Caco-2 (cell line): Measurements from ENCODE around the gene RASEF. TPM values are rescaled to one million over a fixed set of nuclear protein-coding genes. Genes with fewer than 3 reads are reported as not detected.

ENCODE experiments used
- BruUV-seq: library from RNA; stranded (reverse); fragments of 400-500 nt; replicated peaks from 2 replicates; lab custom pipeline; 2021; lab: Mats Ljungman, UMichigan
- CTCF ChIA-PET: fragments of 300-600 bp; sonication (Branson Sonifier 250); formaldehyde crosslinking; loops from one replicate; lab custom pipeline; 2022; ENCODE audit warnings: antibody characterized with exemption; lab: Charles Lee
- POLR2A ChIA-PET: fragments of 300-600 bp; sonication (Branson Sonifier 250); formaldehyde crosslinking; loops from one replicate; lab custom pipeline; 2022; ENCODE audit warnings: antibody characterized with exemption; lab: Charles Lee
- DNase-seq, 2 experiments: peaks; one replicate each; pipeline versions ENCODE4 v3.0.0 to v3.0.0-alpha.2; 2020 to 2022
- H3K27me3 ChIP-seq: replicated peaks from 2 replicates; pipeline ENCODE4 v1.6.0; 2011; ENCODE audit warnings: low read length; ENCODE audit not compliant: control insufficient read depth, insufficient read depth
- H3K36me3 ChIP-seq: 2 replicates; pipeline ENCODE4 v1.5.1; 2011; ENCODE audit warnings: low read length; ENCODE audit not compliant: control insufficient read depth, insufficient read depth
- H3K4me1 ChIP-seq: fragments of 250-450 bp; sonication (Bioruptor Pico); 2 replicates; pipeline ENCODE4 v1.5.1; 2020; ENCODE audit warnings: mild to moderate bottlenecking
- H3K4me3 ChIP-seq: 2 replicates; pipeline ENCODE4 v1.5.1; 2011; ENCODE audit warnings: low read depth, mild to moderate bottlenecking, control low read depth, low read length
- H3K9me3 ChIP-seq: fragments of 250-450 bp; sonication (Bioruptor Pico); 2 replicates; pipeline ENCODE4 v1.5.1; 2020; ENCODE audit warnings: mild to moderate bottlenecking, moderate library complexity
- H3K27ac Mint-ChIP-seq: one replicate; pipeline ENCODE4 v1.8.0; 2022; ENCODE audit warnings: mixed read lengths; ENCODE audit not compliant: unreplicated experiment
- H3K27me3 Mint-ChIP-seq: one replicate; pipeline ENCODE4 v1.8.0; 2022; ENCODE audit warnings: mixed read lengths; ENCODE audit not compliant: insufficient read depth, unreplicated experiment
- H3K36me3 Mint-ChIP-seq: one replicate; pipeline ENCODE4 v1.8.0; 2022; ENCODE audit warnings: mild to moderate bottlenecking, mixed read lengths; ENCODE audit not compliant: insufficient read depth, unreplicated experiment
- H3K4me1 Mint-ChIP-seq: one replicate; pipeline ENCODE4 v1.8.0; 2022; ENCODE audit warnings: low read depth, mixed read lengths; ENCODE audit not compliant: unreplicated experiment
- H3K4me3 Mint-ChIP-seq: one replicate; pipeline ENCODE4 v1.8.0; 2022; ENCODE audit warnings: mild to moderate bottlenecking, moderate library complexity, mixed read lengths; ENCODE audit not compliant: unreplicated experiment
- H3K9me3 Mint-ChIP-seq: one replicate; pipeline ENCODE4 v1.8.0; 2022; ENCODE audit warnings: mixed read lengths; ENCODE audit not compliant: unreplicated experiment
- CTCF ChIP-seq, 2 experiments: fragments of 200-600 bp in 1 of 2; IDR thresholded peaks; 1 replicate in 1 of 2; 2 replicates in 1 of 2; pipeline versions ENCODE4 v1.5.1 to v1.8.0; 2011 to 2022; ENCODE audit warnings: antibody characterized with exemption in 1 of 2, control low read depth in 1 of 2, inconsistent platforms in 1 of 2, low read depth in 1 of 2, low read length in 1 of 2, mild to moderate bottlenecking in 1 of 2, moderate library complexity in 1 of 2; ENCODE audit not compliant: insufficient read depth in 1 of 2, severe bottlenecking in 1 of 2, unreplicated experiment in 1 of 2
- intact Hi-C: fragments of 100-400 bp; cut with micrococcal nuclease; formaldehyde crosslinking; loops from one replicate; pipeline ENCODE4 v1.10.0; 2022; ENCODE audit not compliant: unreplicated experiment
- total RNA-seq: library from RNA; stranded (reverse); gene quantifications from 2 replicates; pipeline ENCODE4 v1.2.3, GENCODE V29; 2022

The RASEF gene
- total RNA-seq, 1 experiment from 2014 or later: 0.32 TPM

GRCh38 chr9:83065233-83065632 is 2.3 kb upstream of the RASEF start:
- ChIA-PET CTCF (no interaction called here), POLR2A (no interaction called here)
- H3K9me3 ChIP-seq: no peaks in the 10 kb centered on the region
- H3K27me3 Mint-ChIP-seq: peaks cover 5% of the 10 kb centered on the region
- BruUV-seq: no TSS peak
- no peak for DNase-seq
- no peaks in the 10 kb centered on the region for H3K4me1 Mint-ChIP-seq
- TF ChIP-seq CTCF (IDR thresholded peaks at IDR 0.05; ENCODE audit: insufficient read depth in 1 of 2, low read depth in 1 of 2, low read length in 1 of 2, severe bottlenecking in 1 of 2, unreplicated experiment in 1 of 2): no peak
- no peaks in the 10 kb centered on the region for H3K27me3 ChIP-seq
- H3K4me3 Mint-ChIP-seq: no peak overlapping the region
- no peak overlapping the region for H3K4me3 ChIP-seq
- no peaks in the 10 kb centered on the region for H3K36me3 Mint-ChIP-seq
- H3K9me3 Mint-ChIP-seq: no peaks in the 10 kb centered on the region
- no peak overlapping the region for H3K27ac Mint-ChIP-seq
- no peaks in the 10 kb centered on the region for H3K4me1 ChIP-seq
- H3K36me3 ChIP-seq: no peaks in the 10 kb centered on the region
- intact Hi-C loops: no loop called here

- ChIA-PET POLR2A (no interaction called here), CTCF (no interaction called here)
- Mint-ChIP-seq H3K4me1 (no peaks in the 10 kb centered on the region), H3K27me3 (peaks cover 5% of the 10 kb centered on the region), H3K27ac (no peak overlapping the region), H3K4me3 (peak overlapping the region; percentile 71), H3K9me3 (no peaks in the 10 kb centered on the region), H3K36me3 (no peaks in the 10 kb centered on the region)
- Histone ChIP-seq H3K27me3 (no peaks in the 10 kb centered on the region), H3K36me3 (no peaks in the 10 kb centered on the region), H3K4me1 (no peaks in the 10 kb centered on the region), H3K9me3 (no peaks in the 10 kb centered on the region), H3K4me3 (peak overlapping the region; percentile 22)
- no peak for TF ChIP-seq CTCF (IDR thresholded peaks at IDR 0.05; ENCODE audit: insufficient read depth in 1 of 2, low read depth in 1 of 2, low read length in 1 of 2, severe bottlenecking in 1 of 2, unreplicated experiment in 1 of 2)
- DNase-seq: peak in 1 of 2 experiments; percentile 2
- BruUV-seq: no TSS peak
- intact Hi-C loops: no loop called here
These were observed 822 bp downstream of the RASEF start for GRCh38 chr9:83061990-83062650.

- Histone ChIP-seq H3K36me3 (no peaks in the 10 kb centered on the region), H3K27me3 (no peaks in the 10 kb centered on the region), H3K4me1 (no peaks in the 10 kb centered on the region), H3K4me3 (no peak overlapping the region), H3K9me3 (no peaks in the 10 kb centered on the region)
- Mint-ChIP-seq H3K36me3 (no peaks in the 10 kb centered on the region), H3K27ac (no peak overlapping the region), H3K9me3 (no peaks in the 10 kb centered on the region), H3K4me1 (no peaks in the 10 kb centered on the region), H3K27me3 (peaks cover 3% of the 10 kb centered on the region), H3K4me3 (no peak overlapping the region)
- POLR2A ChIA-PET: no interaction called here
- intact Hi-C loops: no loop called here
- DNase-seq: no peak
- TF ChIP-seq CTCF (IDR thresholded peaks at IDR 0.05; ENCODE audit: insufficient read depth in 1 of 2, low read depth in 1 of 2, low read length in 1 of 2, severe bottlenecking in 1 of 2, unreplicated experiment in 1 of 2): no peak
- CTCF ChIA-PET: no interaction called here
- BruUV-seq: no TSS peak
These were observed 1.9 kb downstream of the RASEF start for GRCh38 chr9:83061036-83061435.
